ENCODE measurements around the gene FAM114A1.
A peak's percentile ranks its signal among the peaks of the same experiment; 100 is the strongest.

FAM114A1 gene

DNA sequence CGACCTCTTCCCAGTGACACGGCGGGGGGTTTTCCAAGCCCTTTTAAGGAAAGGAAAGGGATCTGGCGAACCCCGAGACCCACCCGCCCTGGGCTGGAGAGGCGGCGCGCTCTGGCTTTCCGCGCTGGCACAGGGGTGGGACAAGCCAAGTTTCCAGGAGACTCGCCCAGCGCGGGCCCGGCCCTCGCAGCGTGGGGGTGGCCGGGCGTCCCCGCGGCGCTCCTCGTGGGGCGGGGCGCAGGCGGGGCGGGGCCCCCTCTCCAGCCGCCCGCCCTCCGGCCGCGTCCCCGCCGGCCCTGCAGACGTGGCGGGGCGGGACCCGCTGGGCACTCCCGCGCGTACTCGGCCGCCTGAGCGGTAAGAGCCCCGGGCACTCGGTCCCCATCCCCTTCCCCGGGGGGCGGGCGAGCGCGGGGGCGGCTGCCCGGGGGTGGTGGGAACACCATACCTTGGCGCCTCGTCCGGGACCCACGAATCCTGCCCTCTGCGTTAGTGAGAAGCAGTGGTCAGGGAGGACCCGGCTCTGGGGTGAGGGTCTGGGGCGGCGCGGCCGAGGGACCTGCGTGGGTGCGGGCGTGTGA, at the start of gene FAM114A1:
FAM114A1 (plus strand) TSS at position 329 of the 581 bp plus-strand sequence. CDS start 10,273 bp downstream, outside the sequence.
- DNase-seq (ENCODE audit: low read depth in 2 of 2) = peak in 1 of 2 donors; percentile 8

DNA sequence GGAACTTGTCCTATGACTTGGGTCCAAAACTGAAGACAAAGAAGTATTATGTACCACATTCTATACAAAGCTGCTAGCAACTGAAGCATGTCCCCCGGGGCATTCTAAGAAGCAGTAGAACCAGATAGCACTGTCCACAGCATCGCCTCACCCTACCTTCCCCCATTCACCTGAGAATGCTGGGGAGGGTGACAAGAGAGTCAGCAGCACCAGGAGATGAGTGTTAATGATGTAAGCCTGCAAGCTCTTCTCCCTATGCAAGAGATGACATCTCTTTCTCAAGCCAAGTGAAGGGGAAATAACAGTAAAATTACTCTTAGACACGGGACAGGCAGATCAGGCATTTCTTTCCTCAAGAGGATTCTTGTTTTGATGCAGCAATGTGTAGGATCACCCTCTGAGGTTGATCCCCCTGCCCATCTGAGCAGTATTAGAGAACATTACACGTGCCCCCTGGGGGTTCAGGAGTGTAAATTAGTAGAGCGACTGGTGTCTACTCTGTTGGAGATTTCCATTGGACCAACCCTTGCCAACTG, 49.1 kb upstream of the FAM114A1 start:
- DNase-seq (ENCODE audit: low read depth in 2 of 2) = no peak

DNA sequence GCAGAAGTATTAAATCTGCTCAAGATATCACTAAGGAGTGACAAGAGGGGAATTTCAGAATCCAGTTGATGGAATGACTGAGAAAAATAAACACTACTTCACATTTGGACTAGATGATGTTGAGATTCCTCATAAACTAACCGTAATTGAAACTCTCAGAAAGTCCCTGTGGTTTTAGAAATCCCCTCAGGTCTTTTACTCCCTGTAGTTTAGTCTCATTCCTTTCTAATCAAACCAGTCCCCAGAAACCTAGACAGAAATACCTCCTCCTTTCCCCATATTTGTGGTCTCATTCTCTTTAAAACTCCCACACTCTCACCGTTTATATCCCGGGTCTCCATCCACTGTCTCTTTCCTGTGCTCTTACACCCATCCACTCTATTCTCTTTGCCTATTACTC, 48.0 kb upstream of the FAM114A1 start:
- no peak for DNase-seq (ENCODE audit: low read depth in 2 of 2)

DNA sequence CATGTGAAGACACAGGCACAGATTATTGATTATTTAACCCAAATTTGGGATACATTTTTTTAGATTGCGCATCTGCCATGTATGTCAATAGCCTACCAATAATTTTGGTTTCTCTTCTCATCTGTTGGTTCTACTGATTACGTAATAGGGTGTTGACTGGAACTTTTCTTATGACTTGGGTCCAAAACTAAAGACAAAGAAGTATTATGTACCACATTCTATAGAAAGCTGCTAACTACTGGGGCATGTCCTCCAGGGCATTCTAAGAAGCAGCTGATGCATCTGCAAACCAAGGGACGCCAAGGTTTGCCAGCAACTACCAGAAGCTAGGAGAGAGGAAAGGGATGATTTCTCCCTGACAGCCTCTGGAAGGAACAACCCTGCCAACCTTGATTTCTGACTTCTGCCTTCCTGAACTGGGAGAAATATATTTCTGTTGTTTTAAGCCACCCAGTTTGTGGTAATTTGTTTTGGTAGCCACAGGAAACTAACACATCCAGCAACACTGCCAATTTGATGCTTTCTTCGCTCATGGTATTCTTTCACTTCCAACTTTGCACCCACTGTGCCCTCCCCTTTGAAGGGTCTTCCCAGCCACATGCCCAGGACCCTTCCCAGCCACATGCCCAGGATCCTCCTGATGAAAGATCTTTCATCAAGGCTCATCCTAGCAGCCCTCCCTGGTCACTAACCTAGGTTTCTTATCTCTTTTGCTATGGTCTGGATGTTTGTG, 47.1 kb upstream of the FAM114A1 start:
- DNase-seq (ENCODE audit: low read depth in 2 of 2) = no peak

DNA sequence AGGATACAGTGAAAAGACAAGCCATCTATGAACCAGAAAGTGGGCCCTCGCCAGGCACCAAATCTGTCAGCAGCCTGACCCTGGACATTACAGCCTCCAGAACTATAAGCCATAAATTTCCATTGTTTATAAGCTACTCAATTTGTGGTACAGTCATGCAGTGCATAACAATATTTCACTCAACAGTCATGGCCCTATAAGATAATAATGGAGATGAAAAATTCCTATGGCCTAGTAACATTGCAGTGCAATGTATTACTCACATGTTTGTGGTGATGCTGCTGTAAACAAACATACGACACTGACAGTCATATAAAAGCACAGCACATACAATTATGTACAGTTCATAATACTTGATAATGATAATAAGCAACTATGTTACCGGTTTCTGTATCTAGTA, 45.9 kb upstream of the FAM114A1 start:
- no peak for DNase-seq (ENCODE audit: low read depth in 2 of 2)

DNA sequence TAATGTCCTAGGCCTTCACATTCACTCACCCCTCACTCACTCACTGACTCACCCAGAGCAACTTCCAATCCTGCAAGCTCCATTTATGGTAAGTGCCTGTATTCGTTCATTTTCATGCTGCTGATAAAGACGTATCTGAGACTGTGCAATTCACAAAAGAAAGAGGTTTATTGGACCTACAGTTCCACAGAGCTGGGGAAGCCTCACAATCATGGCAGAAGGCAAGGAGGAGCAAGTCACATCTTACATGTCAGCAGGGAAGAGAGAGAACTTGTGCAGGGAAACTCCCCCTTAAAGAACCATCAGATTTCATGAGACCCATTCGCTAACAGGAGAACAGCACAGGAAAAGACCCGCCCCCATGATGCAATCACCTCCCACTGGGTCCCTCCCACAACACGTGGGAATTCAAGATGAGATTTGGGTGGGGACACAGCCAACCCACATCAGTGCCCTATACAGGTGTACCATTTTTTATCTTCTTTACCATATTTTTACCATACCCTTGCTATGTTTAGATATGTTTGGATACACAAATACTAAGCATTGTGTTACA, 44.8 kb upstream of the FAM114A1 start:
- DNase-seq (ENCODE audit: low read depth in 2 of 2) = no peak

DNA sequence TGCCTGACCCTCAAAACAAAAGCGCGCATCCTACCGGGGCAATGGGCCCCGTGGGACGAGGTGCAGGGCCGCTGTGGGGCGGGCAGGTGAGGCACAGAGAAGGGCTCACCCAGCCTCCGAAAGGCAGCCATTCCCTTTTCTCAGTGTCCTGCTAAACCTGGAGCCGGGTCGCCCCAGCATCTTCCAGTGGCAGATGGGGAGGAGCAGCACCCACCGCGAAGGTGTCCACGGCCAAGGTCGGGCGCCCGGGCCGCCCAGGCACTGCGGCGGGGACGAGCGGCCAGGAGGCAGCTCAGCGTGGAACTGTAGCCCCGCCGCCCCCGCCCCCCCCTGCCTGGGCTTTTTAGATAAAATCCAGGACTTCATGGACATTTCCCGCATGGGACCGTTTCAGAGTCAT, 43.8 kb upstream of the FAM114A1 start:
- no peak for DNase-seq (ENCODE audit: low read depth in 2 of 2)

DNA sequence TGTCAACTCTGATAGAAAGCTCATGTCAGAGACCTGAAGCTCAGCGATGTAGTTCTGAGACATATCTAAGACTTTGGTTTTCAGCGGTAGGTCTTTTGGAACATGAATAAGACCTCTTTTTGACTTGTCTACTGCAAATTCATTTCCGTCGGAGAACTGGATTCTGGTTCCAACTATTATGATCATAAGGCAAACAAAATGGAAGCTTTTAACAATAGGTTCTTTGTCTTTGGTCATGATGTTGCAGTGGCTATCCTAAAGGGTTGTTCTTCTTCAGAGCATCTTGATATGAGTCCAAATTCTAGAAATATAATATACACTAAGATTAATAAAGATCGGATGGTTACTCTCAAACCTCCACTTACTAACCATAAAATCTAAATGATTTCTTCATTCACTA, 38.4 kb upstream of the FAM114A1 start:
- DNase-seq (ENCODE audit: low read depth in 2 of 2) = no peak

DNA sequence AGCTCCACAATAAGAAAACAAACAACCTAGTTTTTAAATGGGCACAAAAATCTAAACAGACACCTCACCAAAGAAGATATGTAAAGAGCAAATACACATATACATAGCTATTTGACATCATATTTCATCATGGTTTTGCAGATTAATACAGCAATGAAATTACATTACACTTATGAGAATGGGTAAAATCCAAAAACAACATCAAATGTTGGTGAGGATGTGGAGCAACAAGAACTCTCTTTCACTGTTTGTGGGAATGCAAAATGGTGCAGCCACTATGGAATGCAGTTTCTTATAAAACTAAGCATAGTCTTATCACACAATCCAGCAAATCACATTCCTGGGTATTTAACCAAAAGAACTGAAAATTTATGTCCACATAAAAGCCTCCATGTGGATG, 36.0 kb upstream of the FAM114A1 start:
- no peak for DNase-seq (ENCODE audit: low read depth in 2 of 2)

DNA sequence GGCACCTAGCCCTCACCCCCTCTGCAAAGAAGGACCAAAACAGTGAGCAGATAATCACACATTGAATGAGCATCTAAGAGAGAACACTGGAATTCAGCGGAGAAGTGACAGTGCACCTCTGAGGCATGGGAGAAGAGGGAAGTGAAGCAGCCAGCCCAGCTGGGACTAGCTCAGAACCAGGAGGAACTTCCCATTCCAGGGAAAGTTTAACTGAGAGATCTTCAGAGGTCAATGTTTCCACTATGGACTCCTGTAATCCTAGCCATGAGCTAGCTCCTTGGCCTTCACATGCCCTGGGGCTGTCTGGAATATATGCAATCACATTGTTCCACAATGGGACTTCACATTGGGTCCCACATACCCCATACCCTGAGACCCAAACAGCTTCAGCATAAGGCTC, 35.4 kb upstream of the FAM114A1 start:
- no peak for DNase-seq (ENCODE audit: low read depth in 2 of 2)

DNA sequence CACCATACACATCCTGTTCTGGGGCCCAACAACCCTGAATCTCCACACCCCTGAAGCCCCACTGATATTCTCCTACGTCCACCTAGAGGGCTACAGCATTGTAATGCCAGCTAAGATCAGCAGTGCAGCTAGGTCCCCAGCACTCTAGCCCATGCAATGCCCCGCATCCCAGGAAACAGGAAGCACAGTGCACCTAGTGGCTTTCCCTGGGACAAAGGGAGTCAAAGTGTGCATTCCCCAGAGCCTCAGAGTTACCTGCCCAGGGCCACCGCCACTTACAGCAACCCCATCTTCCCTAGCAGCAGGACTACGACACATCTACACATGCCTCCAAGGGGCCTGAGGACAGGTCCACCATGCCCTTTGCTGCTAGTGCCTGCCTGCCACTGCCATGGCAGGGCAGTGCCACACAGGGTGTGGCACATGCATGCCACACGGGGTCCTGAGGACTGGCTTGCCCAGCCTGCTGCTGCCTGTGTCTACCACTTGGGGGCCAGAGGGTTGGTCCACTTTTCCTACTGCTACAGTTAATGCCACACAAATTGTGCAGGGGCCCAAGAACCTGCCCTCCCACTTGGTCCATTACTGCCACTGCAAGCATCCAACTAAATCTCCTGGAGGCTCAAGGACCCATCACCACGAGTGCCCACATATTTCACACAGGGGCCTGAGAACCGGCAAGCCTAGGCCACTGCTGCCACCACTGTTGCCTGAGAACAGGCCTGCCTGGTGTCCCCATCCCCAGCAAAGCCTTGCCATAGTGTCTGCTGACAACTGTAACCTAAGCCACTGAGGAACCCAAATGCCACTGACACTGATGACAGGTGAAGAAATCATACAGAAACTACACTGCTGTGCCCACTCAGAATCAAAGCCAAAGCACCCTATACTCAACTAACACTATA, 34.7 kb upstream of the FAM114A1 start:
- DNase-seq (ENCODE audit: low read depth in 2 of 2) = no peak

DNA sequence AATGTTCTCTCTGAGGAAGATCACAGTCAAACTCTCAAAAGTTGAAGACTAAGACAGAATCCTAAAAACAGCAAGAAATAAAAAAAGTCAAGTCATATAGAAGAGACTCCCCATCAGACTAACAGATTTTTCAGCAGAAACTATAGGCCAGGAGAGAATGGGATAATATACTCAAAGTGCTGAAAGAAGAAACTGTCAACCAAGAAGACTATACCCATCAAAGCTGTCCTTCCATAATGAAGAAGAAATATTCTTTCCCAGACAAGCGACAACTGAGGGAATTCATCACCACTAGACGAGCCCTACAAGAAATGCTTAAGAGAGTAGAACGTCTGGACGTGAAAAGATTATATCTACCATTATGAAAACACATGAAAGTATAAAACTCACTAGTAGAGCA, 33.0 kb upstream of the FAM114A1 start:
- DNase-seq (ENCODE audit: low read depth in 2 of 2) = no peak

DNA sequence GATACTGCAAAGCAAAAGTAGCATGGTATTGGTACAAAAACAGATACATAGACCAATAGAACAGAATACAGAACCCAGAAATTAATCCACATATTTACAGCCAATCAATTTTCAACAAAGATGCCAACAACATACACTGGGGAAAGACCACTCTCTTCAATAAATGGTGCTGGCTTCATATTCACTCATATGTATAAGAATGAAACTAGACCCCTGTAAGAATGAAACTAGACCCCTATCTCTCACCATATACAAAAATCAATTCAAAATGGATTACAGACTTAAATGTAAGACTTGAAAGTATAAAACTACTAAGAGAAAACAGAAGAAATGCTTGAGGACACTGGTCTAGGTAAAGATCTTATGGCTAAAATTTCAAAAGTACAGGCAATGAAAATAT, 30.3 kb upstream of the FAM114A1 start:
- DNase-seq (ENCODE audit: low read depth in 2 of 2) = no peak

DNA sequence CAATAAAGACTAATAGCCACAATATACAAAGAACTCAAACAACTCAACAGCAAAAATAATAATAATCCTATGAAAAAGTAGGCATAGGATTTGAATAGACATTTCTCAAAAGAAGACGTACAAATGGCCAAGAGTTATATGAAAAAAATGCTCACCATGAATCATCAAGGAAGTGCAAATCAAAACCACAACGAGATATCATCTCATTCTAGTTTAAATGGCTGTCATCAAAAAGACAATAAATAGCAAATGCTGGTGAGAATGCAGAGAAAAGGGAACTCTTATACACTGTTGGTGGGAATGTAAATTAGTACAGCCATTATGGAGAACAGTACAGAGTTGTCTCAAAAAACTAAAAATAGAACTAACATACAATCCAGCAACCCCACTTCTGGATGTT, 29.8 kb upstream of the FAM114A1 start:
- no peak for DNase-seq (ENCODE audit: low read depth in 2 of 2)

DNA sequence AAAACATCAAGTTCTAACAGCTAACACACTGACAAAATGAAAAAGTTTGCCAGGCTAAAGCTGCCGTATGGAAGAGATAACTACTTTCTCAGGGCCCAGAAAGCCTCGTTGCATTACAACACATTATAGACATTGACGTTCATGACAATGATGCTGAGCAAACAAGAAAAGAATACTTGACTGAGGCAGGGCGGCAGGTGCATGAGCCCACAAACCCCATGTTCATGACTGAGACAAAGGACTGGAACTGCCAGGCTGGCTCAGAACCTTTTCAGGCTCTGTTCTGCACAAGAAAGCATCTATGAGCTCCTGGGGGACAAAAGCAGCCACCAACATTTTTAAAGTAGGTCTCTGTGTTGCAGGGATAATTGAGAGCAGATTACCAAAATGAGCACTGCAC, 24.6 kb upstream of the FAM114A1 start:
- no peak for DNase-seq (ENCODE audit: low read depth in 2 of 2)

DNA sequence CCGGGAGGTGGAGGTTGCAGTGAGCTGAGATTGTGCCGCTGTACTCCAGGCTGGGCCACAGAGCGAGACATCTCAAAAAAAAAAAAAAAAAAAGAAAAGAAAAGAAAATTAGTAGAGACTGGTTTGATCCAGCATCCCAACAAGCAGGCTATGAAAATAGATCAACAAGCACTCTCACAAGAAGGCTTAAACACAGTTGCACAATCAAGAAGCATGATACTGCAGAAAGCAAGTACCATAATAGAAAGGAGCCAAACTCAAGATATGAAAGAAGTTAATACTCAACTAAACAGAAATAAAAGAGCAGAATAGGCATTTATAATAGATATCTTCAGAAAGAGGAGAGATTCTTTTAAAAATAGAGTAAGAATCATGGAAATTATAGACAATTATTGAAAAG, 21.6 kb upstream of the FAM114A1 start:
- no peak for DNase-seq (ENCODE audit: low read depth in 2 of 2)

DNA sequence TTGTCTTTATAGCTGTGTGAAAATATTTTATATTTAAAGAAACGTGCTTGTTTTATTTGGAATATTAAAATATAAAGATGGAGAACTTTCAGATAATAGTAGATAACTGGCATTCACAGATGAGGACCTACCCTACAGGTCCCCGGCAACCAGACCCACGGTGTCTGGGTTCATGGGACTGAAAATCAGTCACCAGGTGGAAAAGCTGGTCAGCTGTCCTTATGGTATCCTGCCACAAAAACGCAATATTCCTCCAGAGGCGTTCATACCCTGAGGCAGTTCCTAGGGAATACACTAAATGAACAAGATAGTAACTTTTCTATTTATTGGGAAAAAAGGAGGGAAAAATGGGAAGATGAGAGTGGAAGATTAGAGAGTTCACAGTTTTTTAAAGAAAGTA, 12.1 kb upstream of the FAM114A1 start:
- DNase-seq (ENCODE audit: low read depth in 2 of 2) = no peak

DNA sequence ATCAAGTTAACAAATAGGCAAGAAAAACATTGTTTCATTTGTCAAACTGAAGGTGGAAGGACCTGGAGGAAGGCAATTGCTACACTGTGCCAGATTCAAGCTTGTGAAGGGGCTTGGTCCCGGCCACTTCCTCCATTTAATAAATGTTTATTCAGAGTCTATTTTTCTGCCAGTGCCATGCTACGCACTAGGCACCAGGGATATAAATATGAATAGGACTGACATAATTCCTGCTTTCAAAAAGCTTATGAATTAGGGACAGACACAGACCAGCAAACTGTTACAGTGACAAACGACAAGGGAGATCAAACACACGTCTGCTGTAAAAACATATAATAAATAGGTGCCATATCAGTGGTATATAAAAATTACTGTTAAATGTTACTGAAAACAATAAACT, 11.6 kb upstream of the FAM114A1 start:
- no peak for DNase-seq (ENCODE audit: low read depth in 2 of 2)

DNA sequence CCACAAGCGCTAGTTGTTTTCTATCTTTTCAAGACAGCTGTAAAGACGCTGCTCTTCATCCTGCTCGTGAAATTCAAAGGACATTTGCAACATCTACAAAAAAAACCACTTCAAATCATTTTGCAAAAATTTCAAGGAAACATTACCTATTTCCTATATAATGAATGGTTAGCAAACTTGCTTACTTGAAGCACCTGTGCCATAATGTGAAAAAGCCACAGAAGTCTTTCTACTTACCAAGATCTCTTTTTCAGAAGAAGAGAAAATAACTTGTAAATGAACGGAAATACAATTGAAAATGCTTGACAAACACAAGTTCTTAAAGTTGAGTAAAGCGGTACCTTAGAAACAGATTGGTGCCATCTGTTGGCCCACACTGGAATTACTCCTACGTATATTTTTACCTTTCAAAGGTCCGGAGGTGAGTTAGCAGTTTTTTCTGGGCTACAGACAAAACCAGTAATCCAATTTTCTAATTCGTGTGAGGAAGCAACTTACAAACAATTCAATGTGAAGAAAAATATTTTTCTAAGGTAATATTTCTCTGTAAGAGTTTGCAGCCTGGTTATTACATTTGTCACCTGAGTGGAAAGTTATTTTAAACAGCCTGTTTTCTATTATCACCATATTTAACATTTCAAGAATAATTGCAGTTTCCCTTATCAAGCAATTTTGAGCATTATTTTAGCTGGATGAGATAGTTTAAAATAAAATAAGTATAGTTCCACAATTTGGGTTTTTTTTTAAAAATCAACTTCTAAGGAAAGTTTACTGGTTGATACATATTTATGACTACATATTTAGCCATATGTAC, 10.9 kb upstream of the FAM114A1 start, which contains the start of gene TLR6:
TLR6 (minus strand) TSS at position 294 of the 814 bp plus-strand sequence. CDS start 27,344 bp downstream, outside the sequence.
- peak in 1 of 2 donors; percentile 33 for DNase-seq (ENCODE audit: low read depth in 2 of 2)

DNA sequence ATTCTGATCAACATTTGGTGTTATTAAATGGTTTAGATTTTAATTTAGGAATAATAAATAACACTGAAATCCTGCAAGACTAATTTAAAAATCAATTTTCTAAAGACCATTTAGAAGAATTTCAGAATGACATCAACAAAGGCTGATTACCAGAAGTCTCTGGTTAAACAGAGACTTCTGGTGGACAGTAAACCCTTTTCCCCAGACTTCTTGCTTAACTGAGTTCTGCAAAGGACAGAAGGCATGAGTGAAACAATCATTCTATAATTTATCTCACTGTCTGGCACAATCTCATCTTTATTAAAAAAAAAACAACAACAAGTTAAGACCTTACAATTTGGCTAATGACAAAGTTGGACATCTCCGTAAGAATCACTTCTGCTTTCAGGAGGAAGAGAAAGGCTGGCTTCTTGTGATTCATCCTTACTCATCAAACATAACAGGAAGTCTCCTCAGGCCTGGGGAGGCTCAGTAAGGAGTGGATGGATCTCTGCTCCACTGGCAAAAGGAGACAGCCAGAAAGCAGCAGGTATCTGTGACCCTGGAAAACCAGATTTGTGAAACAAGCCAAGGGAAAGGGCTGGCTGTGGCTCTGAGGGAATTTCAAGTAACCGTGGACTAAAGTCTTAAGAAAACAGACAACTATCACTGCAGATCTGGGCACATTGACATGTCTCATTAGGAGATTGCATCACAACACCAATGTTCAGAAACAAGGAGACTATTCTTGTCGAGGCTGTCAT, 10.1 kb upstream of the FAM114A1 start:
- DNase-seq (ENCODE audit: low read depth in 2 of 2) = no peak

DNA sequence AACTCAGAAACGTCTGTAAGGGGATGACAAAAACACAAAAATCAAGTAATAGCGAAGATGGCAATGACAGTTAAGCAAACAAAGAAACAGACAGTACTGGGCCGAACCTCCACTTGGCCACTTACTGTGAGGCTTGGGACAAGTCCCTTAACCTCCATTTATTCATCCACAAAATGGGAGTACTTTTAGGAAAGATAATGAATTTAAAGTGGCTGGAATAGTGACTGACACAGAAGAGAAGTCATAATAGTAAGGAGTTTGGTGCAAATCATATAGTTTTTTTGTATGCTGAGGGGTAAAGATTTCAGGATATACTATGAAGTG, 9.5 kb upstream of the FAM114A1 start:
- no peak for DNase-seq (ENCODE audit: low read depth in 2 of 2)

All from stimulated activated CD8-positive, alpha-beta memory T cell treated with anti-CD3 and anti-CD28 coated beads, Interleukin-2, amount 100 ng/mL, for 48 hours (primary cell).